Daoy (cell line): ENCODE measurements around the gene LMBR1. TPM values are rescaled to one million over a fixed set of nuclear protein-coding genes. Genes with fewer than 3 reads are reported as not detected.
A peak's percentile ranks its signal among the peaks of the same experiment; 100 is the strongest.
"Not testable (repeated sequence)": the region's sequence is repeated elsewhere in the genome, so short reads cannot be mapped to it uniquely, and the experiment has no call there.

ENCODE experiments used
- DNase-seq: peaks from one replicate; pipeline ENCODE4 v3.0.0-alpha.2; 2015; ENCODE audit warnings: low read depth
- total RNA-seq: library from RNA; depleted of rRNA; stranded (reverse); fragments of >200 nt; shearing (Covaris generic); gene quantifications from 2 replicates; pipeline ENCODE4 v1.2.3, GENCODE V29; 2014

LMBR1 gene
- total RNA-seq, 1 experiment from 2014 or later: 45.0 TPM

DNA sequence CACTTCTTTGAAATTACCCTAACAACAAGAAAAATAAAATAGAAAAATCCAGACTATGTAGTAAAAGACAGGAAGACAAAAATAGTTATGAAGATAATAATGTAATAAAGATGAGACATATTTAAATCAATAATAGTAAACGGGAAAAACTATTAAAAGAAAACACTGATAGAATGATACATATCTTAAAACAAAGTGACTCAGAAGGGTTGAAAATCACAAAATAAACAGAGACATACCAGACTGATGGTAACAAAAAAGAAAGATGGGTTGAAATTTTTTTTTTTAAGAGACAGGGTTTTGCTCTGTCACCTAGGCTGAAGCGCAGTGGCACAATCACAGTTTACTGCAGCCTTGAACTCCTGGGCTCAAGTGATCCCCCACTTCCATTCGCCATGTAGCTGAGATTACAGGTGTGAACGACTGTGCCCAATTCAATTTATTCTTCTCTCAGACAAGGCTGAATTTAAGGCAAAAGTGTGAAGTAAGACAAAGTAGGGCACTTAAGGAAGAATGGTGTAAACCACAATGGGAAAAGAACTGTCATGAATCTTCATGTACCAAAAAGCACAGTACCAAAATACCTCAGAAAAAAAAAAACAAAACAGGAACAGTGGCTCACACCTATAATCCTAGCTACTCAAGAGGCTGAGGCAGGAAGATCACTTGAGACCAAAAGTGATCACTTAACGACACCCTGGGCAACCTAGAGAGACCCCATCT lies 47.4 kb downstream of the LMBR1 start:
- no peak for DNase-seq

DNA sequence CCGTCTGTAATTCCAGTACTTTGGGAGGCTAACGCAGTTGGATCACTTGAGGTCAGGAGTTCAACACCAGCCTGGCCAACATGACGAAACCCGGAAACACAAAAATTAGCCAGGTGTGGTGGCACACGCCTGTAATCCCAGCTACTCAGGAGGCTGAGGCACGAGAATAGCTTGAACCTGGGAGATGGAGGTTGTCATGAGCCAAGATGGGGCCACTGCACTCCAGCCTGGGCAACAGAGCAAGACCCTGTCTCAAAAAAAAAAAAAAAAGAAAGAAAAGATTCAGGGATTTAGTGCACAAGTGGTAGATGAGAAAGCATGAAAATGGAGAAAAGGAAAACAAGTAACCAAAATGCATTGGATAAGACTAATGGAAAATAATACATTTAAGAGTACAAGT lies 49.4 kb downstream of the LMBR1 start:
- DNase-seq: not testable (repeated sequence)

DNA sequence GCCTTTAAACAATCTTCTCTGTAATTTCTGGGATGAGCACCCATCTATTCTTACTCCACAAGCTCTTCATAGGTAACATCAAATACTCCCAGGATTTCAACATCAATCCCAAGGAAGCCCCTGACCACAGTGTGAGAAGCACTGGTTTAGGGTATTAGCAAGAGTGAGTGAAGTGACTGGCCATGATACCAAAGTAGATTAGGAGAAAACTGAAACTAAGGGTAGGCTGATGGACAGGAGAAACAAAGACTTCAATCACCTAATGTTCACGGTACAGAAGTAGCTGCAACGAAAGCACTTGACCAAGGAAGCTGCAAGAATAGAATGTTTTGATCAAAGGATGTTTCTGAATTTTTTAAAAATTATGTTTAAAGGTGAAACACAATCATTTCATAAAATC lies 49.8 kb downstream of the LMBR1 start:
- DNase-seq: no peak

DNA sequence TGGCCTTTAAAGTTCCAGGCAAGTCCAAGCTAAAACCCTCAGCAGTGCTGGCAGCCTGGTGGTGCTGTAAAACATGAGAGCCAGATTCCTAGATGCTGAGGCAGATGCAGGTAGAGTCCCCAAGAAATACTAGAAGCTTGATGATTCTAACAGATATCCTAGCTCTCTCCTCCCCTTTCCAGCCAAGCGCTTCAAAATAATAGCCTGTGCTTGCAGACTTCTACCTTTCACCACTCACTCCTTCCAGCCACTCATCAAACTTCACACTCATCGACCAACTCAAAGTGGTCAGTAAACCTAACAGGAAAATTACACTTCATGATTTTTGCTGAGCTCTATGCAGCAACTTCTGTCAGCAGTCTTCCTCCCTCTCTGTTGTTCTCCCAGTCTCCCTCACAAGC lies 50.2 kb downstream of the LMBR1 start:
- DNase-seq: no peak

DNA sequence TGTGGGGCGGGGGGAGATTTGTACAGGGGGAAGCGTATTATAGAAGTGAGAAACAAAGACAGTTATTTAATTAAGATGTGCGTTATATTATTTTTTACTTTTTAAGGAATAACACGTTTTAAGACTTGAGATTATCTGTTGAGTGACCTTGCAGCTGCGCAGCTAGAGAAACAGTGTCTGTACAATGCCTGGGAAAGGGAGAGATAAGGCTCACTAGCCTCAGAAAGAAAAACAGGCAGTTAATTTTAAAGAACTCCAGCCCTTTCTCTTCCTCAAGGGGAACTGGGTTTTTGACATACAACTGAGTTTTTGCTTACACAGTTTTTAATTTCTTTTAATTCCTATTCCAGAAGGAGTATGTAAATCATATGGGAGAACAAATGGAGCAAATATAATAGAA lies 50.7 kb downstream of the LMBR1 start:
- no peak for DNase-seq

DNA sequence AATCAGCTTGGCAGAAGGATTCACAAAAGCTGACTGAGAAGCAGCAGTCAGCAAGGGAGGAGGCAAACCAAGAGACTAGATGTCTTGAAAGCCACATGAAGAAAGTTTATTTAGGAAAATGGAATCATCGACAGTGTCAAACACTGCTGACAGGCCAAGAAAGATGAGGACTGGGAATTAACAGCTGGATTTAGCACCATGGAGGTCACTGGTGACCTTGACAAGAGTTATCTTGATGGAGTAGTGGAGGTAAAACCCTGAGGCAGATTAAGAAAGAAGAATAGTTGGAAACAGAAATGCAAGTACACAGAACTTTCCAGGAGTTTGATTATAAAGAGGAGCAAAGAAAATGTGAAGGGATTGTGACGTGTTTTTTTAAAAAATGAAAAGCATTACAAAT lies 51.5 kb downstream of the LMBR1 start:
- DNase-seq: no peak

DNA sequence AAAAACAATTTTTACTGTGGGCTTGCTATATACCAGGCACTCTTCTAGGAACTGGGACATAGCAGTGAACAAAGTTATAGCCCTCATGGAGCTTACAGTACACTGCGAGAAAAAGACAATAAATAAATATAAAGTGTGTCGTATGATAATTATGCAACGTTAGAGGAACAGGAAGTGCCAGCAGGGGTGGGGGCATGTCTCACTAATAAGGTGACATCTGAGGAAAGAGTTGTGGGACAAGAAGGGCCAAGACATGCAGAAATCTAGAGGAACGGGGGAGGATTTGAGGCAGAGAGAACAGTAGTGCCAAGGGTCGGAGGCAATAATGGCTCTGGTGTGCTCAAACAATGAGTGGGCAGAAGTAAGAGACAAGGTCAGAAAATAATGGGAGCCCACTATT lies 52.8 kb downstream of the LMBR1 start:
- no peak for DNase-seq

DNA sequence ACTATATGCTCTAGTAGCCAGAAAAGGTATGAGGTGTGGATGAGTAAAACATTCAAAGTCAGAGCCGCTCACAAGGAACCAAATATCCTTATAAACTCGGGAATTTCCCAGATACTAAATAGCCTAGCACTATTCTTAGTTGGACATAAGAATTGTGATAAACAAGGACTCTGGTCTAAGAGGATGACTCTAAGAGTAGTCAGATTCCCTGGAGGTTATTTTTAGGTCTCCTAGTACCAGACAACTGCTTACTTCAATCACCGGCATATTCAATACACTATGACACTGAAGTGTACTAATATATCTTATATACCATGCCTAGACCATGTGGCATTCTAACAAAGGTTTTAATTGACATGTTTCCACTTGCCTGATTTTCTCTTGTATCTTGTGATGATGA lies 56.5 kb downstream of the LMBR1 start:
- no peak for DNase-seq

DNA sequence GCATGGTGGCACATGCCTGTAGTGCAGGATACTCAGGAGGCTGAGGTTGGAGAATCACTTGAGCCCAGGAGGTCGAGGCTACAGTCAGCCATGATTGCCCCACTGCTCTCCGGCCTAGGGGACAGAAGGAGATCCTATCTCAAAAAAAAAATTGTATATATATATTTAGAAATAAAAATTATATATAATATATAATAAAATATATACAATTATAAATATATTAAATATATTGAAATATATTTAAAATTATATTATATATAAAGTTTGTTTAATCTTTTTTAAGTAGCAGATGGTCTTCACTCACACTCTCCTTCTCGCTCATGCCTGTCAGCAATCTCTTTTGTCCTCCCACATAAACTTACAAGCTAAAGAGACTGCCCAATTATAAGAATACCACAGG lies 58.5 kb downstream of the LMBR1 start:
- DNase-seq: no peak

DNA sequence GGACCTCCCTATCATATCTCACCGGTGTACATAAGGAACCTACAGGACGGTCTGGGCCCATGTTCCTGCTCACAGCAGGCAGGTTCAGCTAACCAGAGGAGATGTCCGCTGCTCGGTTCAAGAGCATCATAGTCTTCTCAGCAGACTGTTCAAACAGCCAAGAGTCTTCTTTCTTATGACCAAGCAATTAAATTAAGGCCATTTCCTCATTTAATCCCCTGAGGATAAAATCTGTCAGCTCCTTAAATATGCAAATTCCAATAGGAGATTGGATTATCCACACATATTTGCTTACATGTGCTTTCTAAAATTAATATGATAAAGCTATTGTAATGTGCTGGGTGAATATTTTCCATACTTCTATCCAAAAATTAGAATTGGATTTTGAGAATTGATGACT lies 59.7 kb downstream of the LMBR1 start:
- DNase-seq: no peak

DNA sequence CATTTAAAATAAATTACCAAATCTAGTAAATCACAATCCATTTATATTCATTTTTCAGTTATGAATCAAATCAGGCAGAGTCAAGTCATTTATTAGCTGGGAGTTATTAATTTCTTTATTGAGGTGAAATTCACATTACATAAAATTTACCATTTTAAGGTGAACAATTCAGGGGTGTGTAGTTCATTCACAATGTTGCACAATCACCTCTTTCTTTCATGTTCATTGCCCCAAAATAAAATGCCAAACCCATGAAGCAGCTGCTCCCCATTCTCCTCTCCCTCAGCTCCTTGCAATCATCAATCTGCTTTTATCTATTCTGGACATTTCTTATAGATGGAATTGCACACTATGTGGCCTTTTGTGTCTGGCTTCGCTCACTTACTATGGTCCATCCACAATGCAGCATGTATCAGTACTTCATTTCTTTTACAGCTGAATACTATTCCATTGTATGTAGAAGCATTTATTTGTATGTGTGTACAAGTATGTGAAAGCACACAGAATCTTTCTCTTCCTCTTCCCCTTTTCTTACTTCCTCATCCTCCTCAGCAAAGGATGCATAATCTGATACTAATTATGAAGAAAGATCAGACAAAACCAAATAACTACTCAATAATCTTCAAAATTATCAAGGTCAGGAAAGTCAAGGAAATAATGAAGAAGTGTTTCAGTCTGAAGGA lies 60.6 kb downstream of the LMBR1 start:
- DNase-seq: no peak

DNA sequence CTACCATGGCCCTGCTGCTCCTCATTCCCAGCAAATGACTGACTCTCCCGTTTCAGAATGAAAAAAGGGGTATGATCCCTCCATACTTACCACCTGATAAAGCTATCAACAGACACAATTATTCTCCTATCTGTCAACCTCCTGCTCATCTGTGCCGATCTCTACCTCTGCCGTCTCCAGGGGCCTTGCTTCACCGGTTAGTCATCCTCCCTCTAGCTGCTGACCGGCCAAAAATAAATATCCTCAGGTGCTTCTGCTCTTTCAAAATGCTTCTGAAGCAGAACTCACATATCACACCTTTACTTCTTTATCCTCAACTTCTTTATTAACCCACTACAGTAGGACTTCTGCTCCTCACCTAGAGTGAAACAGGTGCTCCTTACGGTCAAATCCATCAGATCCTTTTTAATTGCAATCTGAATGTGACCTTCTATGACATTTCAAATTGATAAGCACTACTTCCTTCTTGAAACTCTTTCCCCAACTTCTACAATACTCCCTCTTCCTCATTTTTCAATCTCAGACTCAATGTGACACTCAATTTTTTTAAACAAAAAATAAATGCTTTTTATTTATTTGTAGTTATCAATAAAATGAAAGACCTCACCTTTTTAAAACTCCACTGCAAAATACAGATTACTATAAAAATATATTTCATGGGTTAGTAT lies 63.2 kb downstream of the LMBR1 start:
- DNase-seq: no peak

DNA sequence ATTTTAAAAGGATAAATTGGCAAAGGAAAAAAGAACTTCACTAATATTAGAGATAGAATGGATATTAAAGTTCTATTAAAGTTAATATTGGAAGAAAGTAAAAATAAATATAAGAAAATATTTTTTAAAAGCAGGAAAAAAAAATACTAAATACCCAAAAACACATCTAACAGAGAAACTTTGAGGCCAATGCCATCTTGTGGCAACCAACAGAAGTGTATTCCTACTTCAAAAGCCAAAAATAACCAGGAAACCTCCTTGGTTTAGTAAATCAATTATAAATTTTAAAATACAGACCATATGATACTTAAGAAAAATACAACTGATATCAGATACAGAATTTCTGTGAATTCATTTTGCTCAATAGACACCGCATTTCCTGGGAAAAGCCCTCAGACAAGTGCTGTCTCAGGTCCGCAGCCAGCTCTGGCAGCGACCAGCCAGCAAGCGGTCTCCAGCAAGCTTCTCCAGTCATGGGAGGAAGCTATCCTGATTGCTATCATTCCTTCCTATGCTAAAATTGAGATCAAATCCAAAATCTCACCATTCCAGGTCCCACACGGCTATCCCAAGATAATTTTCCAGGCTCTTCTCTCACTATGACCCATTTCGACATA lies 65.3 kb downstream of the LMBR1 start:
- DNase-seq: no peak

DNA sequence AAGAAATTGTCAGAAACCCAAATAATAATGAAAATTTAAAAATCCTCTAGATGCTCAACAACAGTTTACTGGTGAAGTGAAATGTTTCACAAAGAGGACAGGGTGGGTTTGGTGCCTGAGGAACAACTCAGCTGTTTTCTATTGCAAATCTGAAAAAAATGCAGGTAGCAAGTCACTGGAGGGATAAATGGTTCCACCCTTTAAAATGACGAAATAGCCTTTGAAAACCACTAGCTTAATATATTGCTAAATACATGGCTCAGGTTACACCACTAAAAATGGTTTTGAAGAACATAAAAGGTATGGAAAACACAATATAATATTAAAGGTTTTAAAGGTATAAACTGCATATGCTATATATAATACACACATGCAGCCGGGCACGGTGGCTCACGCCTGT lies 69.5 kb downstream of the LMBR1 start:
- no peak for DNase-seq

DNA sequence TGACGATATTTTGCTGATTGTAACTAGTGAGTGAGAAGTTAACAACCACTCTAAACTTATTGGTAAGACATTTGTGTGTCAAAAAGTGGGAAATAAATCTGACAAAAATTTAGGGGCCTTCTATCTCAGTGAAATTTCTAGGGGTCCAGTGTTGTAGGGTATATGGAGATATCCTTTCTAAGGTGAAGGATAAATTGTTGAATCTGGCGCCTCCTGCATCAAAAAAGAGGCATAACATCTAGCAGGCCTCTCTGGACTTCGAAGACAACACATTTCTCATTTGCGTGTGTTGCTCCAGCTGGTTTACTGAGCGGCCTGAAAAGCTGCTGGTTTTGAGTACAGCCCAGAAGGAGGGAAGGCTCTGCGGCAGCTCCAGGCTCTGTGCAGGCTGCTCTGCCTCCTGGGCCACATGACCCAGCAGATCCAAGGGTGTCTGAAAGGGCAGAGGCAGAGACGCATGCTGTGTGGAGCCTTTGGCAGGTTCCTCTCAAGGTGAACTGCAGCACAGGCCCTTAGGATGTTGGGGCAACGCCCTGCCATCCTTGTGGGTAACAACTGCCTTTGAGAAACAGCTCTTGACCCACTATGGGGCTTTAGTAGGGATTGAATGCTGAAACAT lies 72.4 kb downstream of the LMBR1 start:
- no peak for DNase-seq

DNA sequence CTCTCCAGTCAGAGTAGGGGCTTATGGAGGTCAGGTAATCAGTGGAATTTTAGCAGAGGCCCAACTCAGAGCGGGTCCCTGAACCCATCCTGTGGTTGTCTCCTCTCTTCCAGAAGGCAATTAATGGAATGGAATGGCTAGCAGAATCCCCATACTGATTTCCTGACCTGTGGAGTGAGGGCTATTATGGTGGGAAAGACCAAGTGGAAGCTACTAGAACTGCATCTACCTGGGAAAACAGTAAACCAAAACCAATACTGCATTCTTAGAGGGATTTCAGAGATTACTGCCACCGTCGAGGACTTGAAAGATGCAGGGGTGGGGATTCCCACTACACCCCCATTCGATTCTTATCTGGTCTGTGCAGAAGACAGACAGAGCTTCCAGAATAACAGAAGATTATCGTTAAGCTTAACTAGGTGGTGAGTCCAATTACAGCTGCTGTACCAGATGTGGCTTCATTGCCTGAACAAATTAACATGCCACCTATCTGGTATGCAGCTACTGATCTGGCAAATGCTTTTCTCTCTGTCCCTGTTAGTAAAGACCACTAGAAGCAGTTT lies 73.2 kb downstream of the LMBR1 start:
- no peak for DNase-seq

DNA sequence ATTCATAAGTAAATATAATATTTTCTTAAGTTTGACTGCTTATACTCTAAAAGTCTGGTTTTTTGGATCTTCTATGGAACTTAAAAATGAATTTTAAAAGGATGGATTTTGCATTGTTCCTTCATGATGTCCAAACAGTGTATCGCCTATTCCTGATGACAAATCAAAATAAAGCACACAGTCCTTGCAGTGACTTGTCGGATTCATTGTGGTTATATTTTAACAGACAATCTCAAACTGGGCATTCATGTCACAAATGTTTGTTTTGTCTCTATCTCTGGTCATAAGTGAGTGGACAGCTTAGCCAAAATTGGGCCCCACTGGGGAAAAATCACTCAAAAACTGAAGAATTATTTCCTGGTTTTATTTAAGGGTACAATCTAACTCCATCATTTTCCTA lies 74.8 kb downstream of the LMBR1 start:
- DNase-seq: no peak

DNA sequence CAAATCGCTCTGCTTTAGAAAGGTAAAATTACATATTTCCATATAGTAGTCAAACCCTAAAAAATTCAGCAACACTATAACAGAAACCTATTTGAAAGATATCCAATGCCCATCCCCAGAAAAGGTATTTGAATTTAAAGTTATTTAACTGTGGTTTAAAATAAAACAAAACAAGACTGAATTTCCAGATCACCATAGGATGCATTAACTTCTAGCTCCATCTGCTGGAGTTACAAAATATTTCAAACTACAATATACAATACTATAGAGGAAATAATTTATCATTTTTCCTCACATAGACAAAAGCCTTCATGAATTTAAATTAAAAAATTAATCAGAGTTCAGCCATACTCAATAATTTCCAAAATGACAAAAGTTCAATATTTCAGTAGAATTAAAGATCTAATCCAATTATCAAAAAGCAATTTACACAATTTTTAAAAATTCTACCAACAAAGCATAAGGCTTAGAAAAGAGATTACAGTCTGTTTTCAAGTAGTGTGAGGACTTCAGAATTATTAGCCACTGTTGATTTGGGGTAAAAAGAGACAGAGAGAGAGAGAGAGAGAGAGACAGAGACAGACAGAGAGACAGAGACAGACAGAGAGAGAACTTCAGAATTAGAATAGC lies 75.9 kb downstream of the LMBR1 start:
- peak; percentile 13 for DNase-seq

DNA sequence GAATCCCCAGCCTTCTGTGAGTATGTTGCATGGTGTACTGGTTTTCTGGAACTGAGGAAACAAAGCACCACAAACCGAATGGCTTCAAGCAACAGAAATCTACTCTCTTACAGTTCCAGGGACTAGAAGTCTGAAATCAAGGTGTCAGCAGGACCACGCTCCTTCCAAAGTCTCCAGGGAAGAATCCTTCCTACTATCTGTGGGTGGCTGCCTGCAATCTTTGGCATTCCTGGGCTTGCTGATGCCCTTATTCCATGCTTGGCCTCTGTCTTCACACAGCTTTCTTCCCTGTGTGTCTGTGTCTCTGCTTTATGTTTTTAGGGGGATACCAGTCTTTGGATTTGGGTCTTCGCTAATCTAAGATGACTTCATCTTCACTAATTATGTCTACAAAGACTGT lies 81.3 kb downstream of the LMBR1 start:
- DNase-seq: no peak

DNA sequence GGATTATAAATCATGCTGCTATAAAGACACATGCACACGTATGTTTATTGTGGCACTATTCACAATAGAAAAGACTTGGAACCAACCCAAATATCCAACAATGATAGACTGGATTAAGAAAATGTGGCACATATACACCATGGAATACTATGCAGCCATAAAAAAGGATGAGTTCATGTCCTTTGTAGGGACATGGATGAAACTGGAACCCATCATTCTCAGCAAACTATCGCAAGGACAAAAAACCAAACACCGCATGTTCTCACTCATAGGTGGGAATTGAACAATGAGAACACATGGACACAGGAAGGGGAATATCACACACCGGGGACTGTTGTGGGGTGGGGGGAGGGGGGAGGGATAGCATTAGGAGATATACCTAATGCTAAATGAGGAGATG lies 89.3 kb downstream of the LMBR1 start:
- DNase-seq: not testable (repeated sequence)

DNA sequence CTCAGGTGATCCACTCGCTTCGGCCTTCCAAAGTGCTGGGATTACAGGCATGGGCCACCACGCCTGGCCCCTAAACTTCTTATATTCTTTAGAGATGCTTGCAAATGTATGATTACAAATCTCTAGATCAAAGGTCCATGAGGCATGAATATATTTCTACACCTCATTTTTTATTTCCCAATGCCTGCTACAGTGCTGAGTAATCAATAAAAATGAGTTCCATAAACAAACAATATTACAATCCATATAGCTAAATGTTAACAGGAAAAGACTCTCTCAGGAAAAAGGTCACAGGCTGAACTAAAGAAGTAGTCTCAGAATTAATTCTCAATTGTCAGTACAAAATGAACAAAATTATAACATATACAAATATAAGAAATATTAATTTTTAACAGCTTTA lies 90.8 kb downstream of the LMBR1 start:
- DNase-seq: no peak

DNA sequence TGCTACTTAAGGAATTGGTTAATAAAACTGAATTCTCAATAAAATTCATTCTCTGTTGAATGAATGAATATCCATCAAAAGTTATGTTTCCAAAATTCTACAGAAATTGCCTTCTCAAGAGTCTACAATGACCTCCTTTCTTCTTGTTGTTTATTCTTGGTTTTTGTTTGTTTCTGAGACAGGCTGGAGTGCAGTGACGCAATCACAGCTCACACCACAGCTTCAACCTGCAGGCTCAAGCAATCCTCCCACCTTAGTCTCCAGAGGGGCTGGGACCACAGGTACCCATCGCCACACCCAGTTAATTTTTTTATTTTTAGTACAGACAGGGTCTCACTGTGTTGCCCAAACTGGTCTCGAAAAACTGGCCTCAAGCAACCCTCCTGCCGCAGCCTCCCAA lies 97.6 kb downstream of the LMBR1 start:
- DNase-seq: no peak
